ENCODE data around the gene SLC7A1.

Gene SLC7A1

GRCh38 chr13:29561918-29562317 lies 33.6 kb downstream of the SLC7A1 start:
- no peak overlapping the region for H3K4me3 ChIP-seq (ENCODE audit: low read depth, low read length)
- H3K9me3 ChIP-seq, result no peaks in the 10 kb centered on the region
- H3K36me3 ChIP-seq, result no peaks in the 10 kb centered on the region
- no peak for TF ChIP-seq CTCF (IDR thresholded peaks at IDR 0.05; ENCODE audit: low read depth, low read length)
- peaks cover 24% of the 10 kb centered on the region for H3K4me1 ChIP-seq
- H3K27me3 ChIP-seq, result no peaks in the 10 kb centered on the region
- no peak for DNase-seq

- TF ChIP-seq CTCF (IDR thresholded peaks at IDR 0.05; ENCODE audit: low read depth, low read length), result no peak
- H3K27me3 ChIP-seq, result no peaks in the 10 kb centered on the region
- H3K9me3 ChIP-seq, result no peaks in the 10 kb centered on the region
- H3K36me3 ChIP-seq, result peaks cover 27% of the 10 kb centered on the region
- no peak for DNase-seq
- peaks cover 2% of the 10 kb centered on the region for H3K4me1 ChIP-seq
- H3K4me3 ChIP-seq (ENCODE audit: low read depth, low read length), result no peak overlapping the region
Observed at GRCh38 chr13:29556742-29557141, 38.7 kb downstream of the SLC7A1 start.

GRCh38 chr13:29551214-29551613 lies 44.3 kb downstream of the SLC7A1 start:
- Histone ChIP-seq H3K36me3 (peaks cover 67% of the 10 kb centered on the region), H3K9me3 (no peaks in the 10 kb centered on the region)
- TF ChIP-seq CTCF (IDR thresholded peaks at IDR 0.05; ENCODE audit: low read depth, low read length), result no peak

GRCh38 chr13:29550430-29550988 lies 45.0 kb downstream of the SLC7A1 start:
- Histone ChIP-seq H3K9me3 (no peaks in the 10 kb centered on the region), H3K4me1 (peaks cover 10% of the 10 kb centered on the region), H3K36me3 (peaks cover 72% of the 10 kb centered on the region), H3K4me3 (ENCODE audit: low read depth, low read length) (no peak overlapping the region), H3K27me3 (no peaks in the 10 kb centered on the region)
- no peak for TF ChIP-seq CTCF (IDR thresholded peaks at IDR 0.05; ENCODE audit: low read depth, low read length)
- no peak for DNase-seq

More at GRCh38 chr13:29551214-29551613, 44.3 kb downstream of the SLC7A1 start:
- H3K27me3 ChIP-seq, result no peaks in the 10 kb centered on the region
- DNase-seq, result no peak
- no peak overlapping the region for H3K4me3 ChIP-seq (ENCODE audit: low read depth, low read length)
- H3K4me1 ChIP-seq, result peaks cover 10% of the 10 kb centered on the region

GRCh38 chr13:29548722-29549121 lies 46.8 kb downstream of the SLC7A1 start:
- Histone ChIP-seq H3K36me3 (peaks cover 65% of the 10 kb centered on the region), H3K4me1 (peaks cover 10% of the 10 kb centered on the region), H3K9me3 (no peaks in the 10 kb centered on the region), H3K27me3 (no peaks in the 10 kb centered on the region), H3K4me3 (ENCODE audit: low read depth, low read length) (no peak overlapping the region)
- DNase-seq, result peak; percentile 45
- no peak for TF ChIP-seq CTCF (IDR thresholded peaks at IDR 0.05; ENCODE audit: low read depth, low read length)

DNA sequence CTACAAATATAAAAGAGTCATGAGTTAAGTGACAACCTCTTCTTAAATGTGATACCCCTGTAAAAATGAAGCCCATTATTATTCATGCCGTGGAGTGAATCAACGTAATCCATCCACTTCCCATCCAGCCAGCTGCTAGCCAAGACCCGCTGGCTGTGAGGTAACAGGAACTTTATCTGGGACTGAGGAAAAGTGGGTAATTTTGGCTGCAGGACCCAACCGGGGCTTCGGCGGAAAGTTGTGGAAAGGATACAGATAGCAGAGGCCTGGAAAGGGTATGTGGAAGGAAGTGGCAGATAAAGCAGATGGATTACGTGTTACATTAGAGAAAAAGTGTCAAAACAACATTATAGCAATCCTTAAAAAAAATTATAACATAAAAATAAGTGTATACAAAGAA lies 48.3 kb downstream of the SLC7A1 start:
- Histone ChIP-seq H3K36me3 (peaks cover 55% of the 10 kb centered on the region), H3K9me3 (no peaks in the 10 kb centered on the region), H3K27me3 (no peaks in the 10 kb centered on the region), H3K4me1 (peaks cover 10% of the 10 kb centered on the region), H3K4me3 (ENCODE audit: low read depth, low read length) (no peak overlapping the region)
- TF ChIP-seq CTCF (IDR thresholded peaks at IDR 0.05; ENCODE audit: low read depth, low read length), result no peak
- no peak for DNase-seq
